Small intestine (tissue), 7 donors: Measurements from ENCODE around the gene NFS1. TPM values are rescaled to one million over a fixed set of nuclear protein-coding genes. Genes with fewer than 3 reads are reported as not detected.
A peak's percentile ranks its signal among the peaks of the same experiment; 100 is the strongest.

Experiments used
- DNase-seq, 2 donors: peaks; one replicate each; pipeline versions ENCODE4 v3.0.0 to v3.0.0-alpha.2; 2013
- FAIRE-seq: peaks from 2 replicates; lab custom pipeline; 2012; peaks lifted over from hg19 to GRCh38; lab: Jason Lieb, UNC
- H3K27ac ChIP-seq, 3 donors: one replicate each; pipeline ENCODE4 v1.5.1; 2013; ENCODE audit warnings: low read length in 2 of 3, mild to moderate bottlenecking in 2 of 3, control low read depth in 1 of 3, inconsistent platforms in 1 of 3, low read depth in 1 of 3, moderate library complexity in 1 of 3
- H3K27me3 ChIP-seq, 3 donors: one replicate each; pipeline ENCODE4 v1.6.1; 2013; ENCODE audit warnings: low read length in 3 of 3, inconsistent platforms in 1 of 3; ENCODE audit not compliant: control insufficient read depth in 3 of 3, insufficient read depth in 3 of 3
- H3K36me3 ChIP-seq, 3 donors: one replicate each; pipeline ENCODE4 v1.6.1; 2013; ENCODE audit warnings: low read length in 3 of 3, inconsistent platforms in 1 of 3, low read depth in 1 of 3, mild to moderate bottlenecking in 1 of 3, moderate library complexity in 1 of 3; ENCODE audit not compliant: control insufficient read depth in 3 of 3, insufficient read depth in 2 of 3
- H3K4me1 ChIP-seq, 3 donors: one replicate each; pipeline ENCODE4 v1.6.1; 2013; ENCODE audit warnings: low read length in 2 of 3, inconsistent platforms in 1 of 3, low read depth in 1 of 3, mild to moderate bottlenecking in 1 of 3, moderate library complexity in 1 of 3; ENCODE audit not compliant: control insufficient read depth in 3 of 3, insufficient read depth in 2 of 3
- H3K4me3 ChIP-seq, 3 donors: one replicate each; pipeline ENCODE4 v1.5.1; 2013; ENCODE audit warnings: low read length in 3 of 3, control low read depth in 1 of 3, inconsistent platforms in 1 of 3, low read depth in 1 of 3, mild to moderate bottlenecking in 1 of 3, moderate library complexity in 1 of 3
- H3K9me3 ChIP-seq, 2 donors: one replicate each; pipeline ENCODE4 v1.6.1; 2013; ENCODE audit warnings: low read depth in 1 of 2, low read length in 1 of 2; ENCODE audit not compliant: control insufficient read depth in 2 of 2, insufficient read depth in 1 of 2
- WGBS, 3 donors: extraction: QIAGEN DNeasy Blood & Tissue Kit; methylation state at CpG; one replicate each; pipeline ENCODE4 v1.1.7; 2013; 5-methylcytosine and 5-hydroxymethylcytosine counted together
- polyA plus RNA-seq, 4 donors: library from polyadenylated mRNA; stranded (reverse) in 3 of 4; unstranded in 1 of 4; fragments of 200-250 nt in 3 of 4; fragments of 120-200 nt in 1 of 4; gene quantifications; one replicate each; pipeline versions ENCODE4 v1.2.1 to v1.2.3, GENCODE V29; 2013
- donor health status: healthy with polysubstance abuse.
- donor health status: control.
- donor health status: control.
- donor health status: Bipolar disorder and iron deficiency.
- donor health status: healthy.

NFS1 gene
- polyA plus RNA-seq, 4 donors, result 21.9 to 39.6 (median 34.1) TPM

GRCh38 chr20:35626386-35627001 is 72.7 kb downstream of the NFS1 start:
- Histone ChIP-seq H3K27ac (no peak overlapping the region), H3K36me3 (peaks cover 5 to 48% (median 13%) of the 10 kb centered on the region in 3 donors), H3K4me1 (no peaks in the 10 kb centered on the region), H3K9me3 (no peaks in the 10 kb centered on the region), H3K27me3 (no peaks in the 10 kb centered on the region), H3K4me3 (no peak overlapping the region)
- DNase-seq (no peak), FAIRE-seq (no peak)
- WGBS, 3 donors, result 94 to 99% (median 96%) methylated on average over 13 of the region's 13 CpGs

GRCh38 chr20:35625584-35626385 is 73.4 kb downstream of the NFS1 start:
- no peaks in the 10 kb centered on the region for H3K4me1 ChIP-seq
- no peaks in the 10 kb centered on the region for H3K9me3 ChIP-seq
- peaks cover 5 to 43% (median 11%) of the 10 kb centered on the region in 3 donors for H3K36me3 ChIP-seq
- FAIRE-seq (no peak), DNase-seq (no peak)
- H3K4me3 ChIP-seq, result no peak overlapping the region
- H3K27me3 ChIP-seq, result no peaks in the 10 kb centered on the region
- no peak overlapping the region for H3K27ac ChIP-seq
- WGBS, 3 donors, result 93 to 97% (median 95%) methylated on average over 6 of the region's 6 CpGs

- Histone ChIP-seq H3K27me3 (peaks cover 0 to 22% (median 0%) of the 10 kb centered on the region in 3 donors), H3K4me3 (no peak overlapping the region), H3K36me3 (peaks cover 2 to 20% (median 3%) of the 10 kb centered on the region in 3 donors), H3K4me1 (peaks cover 0 to 27% (median 2%) of the 10 kb centered on the region in 3 donors), H3K27ac (no peak overlapping the region), H3K9me3 (no peaks in the 10 kb centered on the region)
- DNase-seq (no peak), FAIRE-seq (no peak)
- 90 to 94% (median 93%) methylated on average over 2 of the region's 2 CpGs for WGBS, 3 donors
Measured at GRCh38 chr20:35621560-35621946, 77.6 kb downstream of the NFS1 start.

GRCh38 chr20:35620818-35621559 is 78.2 kb downstream of the NFS1 start:
- FAIRE-seq (no peak), DNase-seq (no peak)
- Histone ChIP-seq H3K4me1 (peaks cover 0 to 29% (median 2%) of the 10 kb centered on the region in 3 donors), H3K27ac (no peak overlapping the region), H3K9me3 (no peaks in the 10 kb centered on the region), H3K36me3 (peaks cover under 1 to 15% (median 2%) of the 10 kb centered on the region in 3 donors), H3K27me3 (peaks cover 0 to 22% (median 0%) of the 10 kb centered on the region in 3 donors), H3K4me3 (no peak overlapping the region)
- WGBS, 3 donors, result 93 to 95% (median 93%) methylated on average over 11 of the region's 11 CpGs

GRCh38 chr20:35619196-35620095 is 79.7 kb downstream of the NFS1 start:
- DNase-seq (peak; percentile 77 to 85), FAIRE-seq (no peak)
- Histone ChIP-seq H3K4me3 (peak overlapping the region; percentile 17 to 37 (median 32)), H3K9me3 (no peaks in the 10 kb centered on the region), H3K27ac (no peak overlapping the region), H3K36me3 (peaks cover 0 to 6% (median 0%) of the 10 kb centered on the region in 3 donors), H3K27me3 (peaks cover 0 to 22% (median 0%) of the 10 kb centered on the region in 3 donors), H3K4me1 (peaks cover 0 to 32% (median 2%) of the 10 kb centered on the region in 3 donors)
- WGBS, 3 donors, result 4 to 5% (median 4%) methylated on average over 49 of the region's 49 CpGs

GRCh38 chr20:35618263-35619131 is 80.7 kb downstream of the NFS1 start:
- Histone ChIP-seq H3K36me3 (peaks cover 0 to 3% (median 0%) of the 10 kb centered on the region in 3 donors), H3K4me1 (peaks cover 0 to 32% (median 2%) of the 10 kb centered on the region in 3 donors), H3K9me3 (no peaks in the 10 kb centered on the region), H3K27ac (no peak overlapping the region), H3K4me3 (peak overlapping the region in 2 of 3 donors; percentile 32 to 37), H3K27me3 (peaks cover 0 to 22% (median 0%) of the 10 kb centered on the region in 3 donors)
- 6 to 9% (median 6%) methylated on average over 27 to 35 of the region's 35 CpGs for whole genome bisulfite sequencing, 3 donors
- DNase-seq (peak; percentile 10 to 25), FAIRE-seq (no peak)
